ENCODE data around the gene DIPK1B. TPM values are rescaled to one million over a fixed set of nuclear protein-coding genes. Genes with fewer than 3 reads are reported as not detected.
"Not testable (repeated sequence)": the region's sequence is repeated elsewhere in the genome, so short reads cannot be mapped to it uniquely, and the experiment has no call there.

DIPK1B gene
- total RNA-seq, 1 experiment from 2014 or later, result 4.5 TPM

DNA sequence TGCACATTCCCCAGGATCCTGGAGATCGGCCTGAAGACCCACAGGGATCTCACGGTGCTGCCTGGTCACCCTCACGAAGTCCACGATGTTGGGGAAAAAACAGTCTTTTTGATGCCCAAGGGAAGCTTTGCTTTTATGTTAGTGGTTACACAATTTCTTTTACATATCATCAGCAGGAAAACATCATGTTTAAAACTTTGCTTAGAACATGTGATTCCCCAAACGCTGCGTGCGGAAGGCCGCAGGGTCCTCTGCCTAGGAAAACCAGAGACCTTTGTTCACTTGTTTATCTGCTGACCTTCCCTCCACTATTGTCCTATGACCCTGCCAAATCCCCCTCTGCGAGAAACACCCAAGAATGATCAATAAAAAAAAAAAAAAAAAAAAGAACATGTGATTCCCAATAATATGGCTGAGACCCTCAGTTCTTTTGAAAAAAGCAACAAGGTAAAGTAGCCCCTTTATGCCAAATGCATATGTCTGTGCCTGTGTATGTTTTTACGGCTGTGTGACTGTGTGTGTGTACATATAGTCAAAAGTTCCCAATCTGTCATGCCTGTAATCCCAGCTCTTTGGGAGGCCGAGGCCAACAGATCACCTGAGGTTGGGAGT is 13.6 kb upstream of the DIPK1B start:
- no peak for DNase-seq (ENCODE audit: low read depth)

DNA sequence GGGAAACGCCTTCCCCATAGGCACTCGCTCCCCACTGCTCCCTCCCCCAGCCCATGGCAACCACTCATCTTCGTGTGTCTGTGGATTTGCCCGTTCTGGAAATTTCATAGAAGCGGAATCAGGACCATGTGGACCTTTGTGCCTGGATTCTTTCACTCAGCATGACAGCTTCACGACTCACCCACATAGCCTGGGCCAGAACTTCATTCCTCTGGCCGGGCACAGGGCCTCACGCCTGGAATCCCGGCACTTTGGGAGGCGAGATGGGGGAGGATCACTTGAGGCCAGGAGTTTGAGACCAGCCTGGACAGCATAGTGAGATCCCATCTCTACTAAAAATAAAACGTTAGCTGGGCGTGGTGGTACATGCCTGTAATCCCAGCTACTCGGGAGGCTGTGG is 12.1 kb upstream of the DIPK1B start:
- DNase-seq (ENCODE audit: low read depth), result no peak

DNA sequence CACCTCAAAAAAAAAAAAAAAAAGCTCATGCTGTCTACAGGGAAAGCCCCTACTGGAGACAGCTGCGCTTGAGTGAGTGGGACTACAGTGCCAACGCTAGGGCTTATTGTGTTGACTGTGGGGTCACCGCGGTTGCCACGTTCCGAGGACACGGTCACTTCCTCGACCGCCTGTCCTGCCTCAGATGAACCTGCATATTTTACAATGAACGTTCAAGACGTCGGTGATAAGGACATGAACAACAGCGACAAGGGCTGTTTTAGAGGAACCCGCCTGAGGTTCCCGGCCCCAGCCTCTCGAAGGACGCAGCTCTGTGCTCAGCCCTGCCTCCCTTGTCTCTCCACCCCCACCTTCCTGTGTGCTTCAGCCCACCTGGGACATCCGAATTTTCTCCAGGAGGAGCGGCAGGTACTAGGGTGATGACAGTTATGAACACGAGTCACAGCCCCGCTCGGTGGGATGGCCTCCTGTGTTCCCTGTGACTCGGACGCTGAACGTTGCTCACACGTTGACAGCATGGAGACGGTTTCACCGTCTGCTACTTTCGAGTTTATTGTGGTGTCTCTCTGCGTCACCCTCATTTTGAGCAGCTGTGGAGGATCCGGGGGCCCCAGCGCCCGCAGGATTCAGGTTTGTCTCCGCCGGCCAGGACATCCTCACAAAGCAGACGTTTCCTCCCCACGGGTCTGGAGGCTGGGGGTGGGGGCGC is 11.3 kb upstream of the DIPK1B start:
- DNase-seq (ENCODE audit: low read depth), result no peak

DNA sequence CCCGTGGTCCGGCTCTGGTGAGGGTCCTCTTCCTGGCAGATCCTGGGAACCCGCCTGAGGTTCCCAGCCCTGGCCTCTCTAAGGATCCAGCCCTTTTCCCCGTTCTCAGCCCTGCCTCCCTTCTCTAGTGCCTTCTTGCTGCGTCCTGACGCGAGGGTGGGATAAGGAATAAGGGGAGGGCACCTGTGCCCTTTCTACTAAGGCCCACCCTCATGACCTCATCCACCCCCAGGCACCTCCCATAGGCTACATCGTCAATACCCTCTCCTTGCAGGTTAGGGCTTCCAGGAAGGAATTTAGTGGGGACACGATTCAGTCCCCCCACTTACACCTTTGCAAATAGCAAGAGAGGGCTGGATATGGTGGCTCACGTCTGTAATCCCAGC is 10.7 kb upstream of the DIPK1B start:
- no peak for DNase-seq (ENCODE audit: low read depth)

DNA sequence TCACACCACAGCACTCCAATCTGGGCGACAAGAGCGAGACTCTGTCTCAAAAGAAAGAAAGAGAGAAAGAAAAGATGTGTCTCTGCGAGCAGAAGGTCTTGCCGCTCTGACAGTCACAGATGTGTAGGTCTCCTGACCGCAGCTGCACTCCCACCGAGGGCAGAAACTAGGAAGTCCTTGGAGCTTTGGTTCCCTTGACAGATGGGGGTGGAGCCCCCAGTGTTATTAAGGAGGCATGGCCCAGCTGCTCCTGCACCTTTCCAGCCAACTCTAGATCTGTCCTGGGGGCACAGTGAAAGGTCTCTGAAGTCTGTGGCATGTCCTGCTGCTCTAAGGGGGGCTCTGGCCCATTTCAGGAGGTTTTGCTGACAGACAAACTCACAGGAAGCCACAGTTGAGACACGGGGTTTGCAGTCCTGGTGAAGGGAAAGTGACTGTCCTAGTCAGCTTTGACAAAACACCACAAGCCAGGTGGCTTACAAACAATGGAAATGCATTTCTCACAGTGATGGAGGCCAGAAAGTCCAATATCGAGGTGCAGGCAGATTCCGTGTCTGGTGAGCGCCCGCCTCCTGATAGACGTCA is 9.0 kb upstream of the DIPK1B start:
- DNase-seq (ENCODE audit: low read depth), result no peak

DNA sequence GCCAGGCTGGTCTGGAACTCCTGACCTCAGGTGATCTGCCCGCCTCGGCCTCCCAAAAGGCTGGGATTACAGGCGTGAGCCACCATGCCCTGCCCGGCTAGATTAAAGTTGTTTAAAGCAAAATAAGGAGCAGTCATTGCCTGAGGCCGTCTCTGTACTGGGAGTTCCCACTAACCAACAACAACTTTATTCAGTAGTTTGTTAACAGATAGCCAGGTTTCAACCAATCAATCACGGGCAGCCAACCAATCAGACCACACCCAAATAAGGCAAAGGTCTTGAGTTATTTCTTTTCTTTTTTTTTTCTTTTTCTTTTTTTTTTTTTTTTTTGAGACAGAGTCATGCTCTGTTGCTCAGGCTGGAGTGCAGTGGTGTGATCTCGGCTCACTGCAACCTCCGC is 7.6 kb upstream of the DIPK1B start:
- DNase-seq (ENCODE audit: low read depth), result not testable (repeated sequence)

DNA sequence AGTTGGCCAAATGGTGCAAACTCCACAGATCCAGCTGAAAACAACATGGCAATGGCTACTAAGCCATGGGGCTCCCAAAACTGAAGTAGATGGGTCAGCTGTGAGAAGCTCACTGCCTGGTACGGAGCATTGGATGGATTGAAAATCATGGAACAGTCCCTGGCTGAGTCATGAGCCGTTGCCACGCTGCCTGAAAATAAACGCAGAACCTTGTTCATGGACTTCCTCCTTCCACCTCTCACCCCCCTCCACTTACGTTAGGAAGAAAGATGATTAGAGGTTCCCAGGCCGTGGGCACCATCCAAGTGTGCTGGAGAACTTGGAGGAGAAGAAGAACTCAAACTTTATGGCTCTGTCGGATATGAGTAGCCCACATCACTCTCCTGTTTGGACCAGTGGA is 6.8 kb upstream of the DIPK1B start:
- DNase-seq (ENCODE audit: low read depth), result no peak

DNA sequence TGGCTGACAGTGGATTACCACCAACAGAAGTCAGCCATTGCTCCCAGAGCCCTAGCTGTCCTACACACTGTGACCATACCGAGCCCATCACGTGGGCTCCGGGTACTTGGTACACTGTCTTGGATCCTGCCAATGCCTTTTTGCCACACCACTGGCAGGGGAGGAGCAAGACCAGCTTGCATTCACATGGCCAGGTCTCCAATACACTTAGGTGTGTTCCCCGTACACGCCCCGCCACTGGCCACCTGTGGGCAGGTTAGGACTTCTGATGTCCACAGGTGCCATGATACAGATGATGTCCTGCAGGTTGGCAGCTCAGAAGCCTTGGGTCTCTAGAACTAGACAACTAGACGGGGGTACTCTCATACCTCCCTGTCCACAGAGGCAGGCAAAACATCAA is 5.4 kb upstream of the DIPK1B start:
- no peak for DNase-seq (ENCODE audit: low read depth)

DNA sequence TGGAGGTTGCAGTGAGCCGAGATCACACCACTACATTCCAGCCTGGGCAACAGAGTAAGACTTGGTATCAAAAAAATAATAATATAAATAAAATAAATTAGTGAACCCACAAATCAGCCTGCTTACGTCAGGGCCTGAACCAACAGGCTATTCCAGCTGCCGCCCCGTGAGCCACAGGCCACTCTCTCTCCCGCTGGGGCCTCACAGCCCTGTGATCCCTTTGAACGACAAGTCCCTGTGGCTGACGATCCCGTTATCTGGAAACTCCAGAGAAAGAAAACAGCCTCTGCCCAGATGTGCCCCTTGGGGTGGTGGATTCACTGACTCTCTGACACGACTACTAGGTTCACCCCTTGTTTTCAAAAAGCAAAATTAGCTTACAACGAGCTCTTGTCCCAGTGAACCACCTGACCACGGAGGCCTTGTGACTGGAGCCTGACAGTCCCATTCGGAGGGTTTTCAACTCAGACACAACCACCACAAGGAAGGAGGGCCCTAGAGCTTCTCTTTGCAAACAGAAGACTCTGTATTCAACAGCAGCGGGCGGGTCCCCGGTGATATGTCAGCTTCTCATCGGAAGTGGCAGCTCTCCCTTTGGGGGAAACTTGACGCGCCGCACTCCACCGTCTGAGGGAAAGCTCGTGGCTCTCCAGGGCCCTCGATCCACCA is 4.4 kb upstream of the DIPK1B start:
- no peak for DNase-seq (ENCODE audit: low read depth)

DNA sequence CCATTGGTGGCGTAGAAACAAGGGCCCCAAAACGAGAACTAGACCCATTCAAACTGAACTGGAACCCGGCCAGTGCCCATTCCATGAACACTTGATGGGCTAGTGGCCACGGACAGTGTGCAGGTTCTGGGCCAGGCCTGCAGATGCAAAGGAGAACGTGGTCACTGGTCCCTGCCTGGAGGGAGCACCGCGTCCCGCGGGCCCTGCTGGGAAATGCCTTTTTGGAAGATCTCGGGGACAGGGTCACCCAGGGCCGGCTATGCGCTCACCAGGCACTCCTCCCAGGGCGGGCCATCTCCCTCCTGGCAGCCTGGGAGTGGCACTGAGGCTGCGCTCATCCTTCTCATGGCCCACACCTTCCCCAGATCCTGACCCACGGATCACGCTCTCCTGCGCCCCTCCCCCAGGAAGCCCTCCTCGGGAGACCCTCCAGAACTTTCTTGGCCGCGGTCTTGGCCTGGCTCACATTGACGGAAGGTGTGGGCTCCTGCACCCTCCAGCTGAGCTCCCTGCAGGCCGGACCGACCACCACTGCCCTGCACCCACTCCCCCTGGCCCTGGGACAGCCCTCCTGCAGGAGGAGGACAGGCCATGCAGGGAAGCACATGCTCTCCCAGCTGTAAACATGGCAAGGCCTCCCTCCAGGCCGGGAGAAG is 2.8 kb upstream of the DIPK1B start:
- DNase-seq (ENCODE audit: low read depth), result no peak

DNA sequence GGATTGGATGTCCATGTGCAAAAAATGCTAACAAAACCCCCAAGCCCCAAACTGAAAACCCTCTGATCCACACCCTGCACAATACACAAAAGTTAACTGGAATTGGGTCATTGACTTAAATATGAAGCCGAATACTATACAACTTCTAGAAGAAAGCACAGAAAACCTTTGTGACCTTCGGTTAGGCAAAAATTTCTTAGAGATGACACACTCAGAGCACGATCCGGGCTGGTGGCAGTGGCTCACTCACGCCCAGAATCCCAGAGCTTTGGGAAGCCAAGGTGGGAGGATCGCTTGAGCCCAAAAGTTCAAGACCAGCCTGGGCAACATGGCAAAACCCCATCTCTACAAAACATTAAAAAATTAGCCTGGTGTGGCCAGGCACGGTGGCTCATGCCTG is 1.8 kb upstream of the DIPK1B start:
- DNase-seq (ENCODE audit: low read depth), result no peak

DNA sequence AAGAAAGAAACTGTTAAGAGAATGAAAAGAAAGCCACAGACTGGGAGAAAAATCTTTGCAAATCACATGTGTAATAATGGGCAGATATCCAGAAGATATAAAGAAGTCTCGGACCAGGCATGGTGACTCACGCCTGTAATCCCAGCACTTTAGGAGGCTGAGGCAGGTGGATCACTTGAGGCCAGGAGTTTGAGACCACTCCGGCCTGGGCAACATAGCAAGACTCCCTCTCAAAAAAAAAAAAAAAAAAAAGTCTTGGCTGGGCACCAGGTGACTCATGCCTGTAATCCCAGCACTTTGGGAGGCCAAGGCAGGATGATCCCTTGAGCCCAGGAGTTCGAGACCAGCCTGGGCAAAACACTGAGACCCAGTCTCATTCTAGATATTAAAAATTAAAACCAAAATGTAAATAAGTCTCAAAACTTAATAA is 1.1 kb upstream of the DIPK1B start:
- DNase-seq (ENCODE audit: low read depth), result not testable (repeated sequence)

DNA sequence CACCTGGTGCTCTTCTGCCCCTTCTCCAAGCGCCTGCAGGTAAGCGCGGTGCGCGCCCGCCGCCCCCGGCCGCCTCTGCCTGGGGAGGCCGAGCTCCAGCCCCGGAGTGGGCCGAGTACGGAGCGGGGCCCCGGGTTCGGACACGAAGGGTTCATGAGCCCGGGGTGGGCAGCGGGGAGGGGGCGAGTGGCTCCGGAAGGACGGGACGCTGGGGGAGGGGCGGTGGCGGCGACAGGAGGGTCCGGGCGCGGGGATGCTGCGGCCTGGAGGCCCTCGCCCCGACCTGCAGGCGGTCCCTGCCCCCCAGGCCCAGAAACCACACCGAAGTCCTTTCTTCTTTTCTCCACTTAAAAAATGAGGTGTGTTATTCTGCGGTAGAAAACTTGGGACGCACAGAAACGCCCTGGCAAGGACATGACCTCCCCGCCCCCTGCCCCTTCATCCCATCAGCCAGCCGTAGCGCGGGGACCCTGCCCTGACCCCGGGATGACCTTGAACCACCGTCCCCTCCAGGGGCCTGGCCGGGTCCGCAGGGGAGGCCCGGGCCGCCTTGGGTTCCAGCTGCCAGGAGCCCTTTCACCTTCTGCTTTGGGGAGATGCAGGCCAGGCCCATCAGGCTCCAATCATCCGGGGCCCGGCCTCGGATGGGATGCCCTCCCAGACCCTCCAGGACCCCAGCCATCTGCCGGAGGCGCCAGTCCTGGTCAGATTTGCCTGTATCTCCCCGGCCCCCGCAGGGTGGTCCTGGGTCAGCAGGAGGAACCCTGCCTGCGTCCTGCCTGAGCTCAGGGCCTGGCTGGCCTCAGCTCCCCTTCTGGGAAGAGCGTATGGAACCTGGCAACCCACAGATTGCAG is 545 bp downstream of the DIPK1B start:
- DNase-seq (ENCODE audit: low read depth), result no peak

DNA sequence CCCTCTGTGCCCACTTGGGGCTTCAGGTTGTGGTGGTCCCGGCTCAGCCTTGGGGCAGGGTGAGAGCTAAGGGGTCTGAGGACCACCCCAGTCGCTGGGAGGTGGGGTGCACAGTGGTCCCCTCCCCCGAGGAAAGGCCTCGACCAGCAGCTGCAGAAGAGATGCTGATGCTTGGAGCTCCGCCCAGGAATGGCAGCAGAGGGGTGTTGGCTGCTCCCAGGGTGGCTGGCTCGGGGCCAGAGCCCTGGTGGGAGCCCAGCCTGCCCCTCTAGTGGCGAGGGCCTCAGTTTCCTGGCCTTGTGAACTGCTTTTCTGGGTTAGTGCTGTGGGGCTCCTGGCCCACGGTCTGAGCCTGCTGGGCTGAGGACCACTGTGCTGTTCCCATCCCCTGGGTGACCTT is 1.2 kb downstream of the DIPK1B start:
- DNase-seq (ENCODE audit: low read depth), result no peak

DNA sequence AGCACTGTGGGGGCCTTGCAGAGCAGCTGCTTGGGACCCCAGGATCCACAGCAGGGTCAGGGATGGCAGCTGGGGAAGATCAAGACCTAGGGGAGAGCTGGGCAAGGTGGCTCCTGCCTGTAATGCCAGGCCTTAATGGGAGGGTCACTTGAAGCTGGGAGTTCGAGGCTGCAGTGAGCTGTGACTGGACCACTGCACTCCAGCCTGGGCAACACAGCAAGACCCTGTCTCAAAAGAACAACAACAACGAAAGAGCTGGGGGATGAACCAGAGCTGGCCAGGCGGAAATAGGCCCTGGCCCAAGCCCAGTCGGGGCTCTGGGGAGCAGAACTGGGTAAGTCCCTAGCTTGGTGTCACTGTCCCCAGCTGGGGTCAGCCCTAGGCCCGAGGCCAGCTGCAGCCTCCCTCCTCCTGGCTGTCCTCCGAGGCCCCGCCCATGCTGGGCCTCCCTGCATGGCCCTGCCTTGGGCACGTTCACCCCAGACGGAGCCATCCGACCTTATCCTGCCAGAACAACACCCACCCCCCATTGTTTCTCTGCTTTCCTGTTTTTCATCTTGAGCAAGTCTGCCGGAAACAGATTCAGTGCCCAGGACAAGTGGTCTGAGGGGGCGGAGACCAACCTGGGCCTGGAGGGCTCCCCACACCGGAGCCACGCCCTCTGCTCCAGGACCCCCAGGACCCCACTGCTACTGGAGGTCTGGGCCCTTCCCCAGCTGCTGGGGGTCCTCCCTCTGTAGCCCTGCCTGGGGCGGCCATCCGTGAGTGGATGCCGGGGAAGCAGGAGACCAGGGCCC is 1.9 kb downstream of the DIPK1B start:
- no peak for DNase-seq (ENCODE audit: low read depth)

DNA sequence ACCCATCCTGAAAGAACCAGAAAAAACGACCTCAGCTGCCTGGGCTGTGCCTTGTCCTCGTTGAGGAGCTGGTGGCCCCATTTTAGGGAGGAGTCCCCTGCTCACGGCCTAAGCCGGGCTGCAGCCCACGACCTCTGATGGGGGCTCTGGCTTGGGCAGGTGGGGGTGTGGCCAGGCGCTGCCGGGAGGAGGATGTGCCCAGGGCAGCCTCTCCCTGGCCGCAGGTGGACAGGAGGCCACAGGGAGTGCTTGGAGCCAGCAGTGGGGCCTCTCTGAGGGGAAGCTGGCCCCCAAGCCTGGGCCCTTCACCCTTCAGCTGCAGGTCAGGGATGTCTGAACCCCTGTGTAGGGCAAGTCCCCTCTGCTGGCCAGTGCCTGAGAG is 2.5 kb downstream of the DIPK1B start:
- no peak for DNase-seq (ENCODE audit: low read depth)

DNA sequence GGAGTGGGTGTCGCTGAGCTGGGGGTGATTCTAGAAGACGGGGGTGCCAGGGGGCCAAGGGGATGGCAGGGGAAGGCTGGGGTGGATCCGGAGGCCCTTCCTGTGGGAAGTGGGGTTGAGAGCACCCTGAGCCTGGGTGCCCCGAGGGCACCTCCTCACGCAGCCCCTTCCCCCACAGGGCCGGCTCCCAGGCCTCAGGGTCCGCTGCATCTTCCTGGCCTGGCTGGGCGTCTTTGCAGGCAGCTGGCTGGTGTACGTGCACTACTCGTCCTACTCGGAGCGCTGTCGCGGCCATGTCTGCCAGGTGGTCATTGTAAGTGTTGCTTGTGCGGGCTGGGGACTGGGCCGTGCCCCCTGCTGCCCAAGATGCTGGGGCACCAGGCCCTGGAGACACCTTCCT is 5.0 kb downstream of the DIPK1B start:
- DNase-seq (ENCODE audit: low read depth), result no peak

DNA sequence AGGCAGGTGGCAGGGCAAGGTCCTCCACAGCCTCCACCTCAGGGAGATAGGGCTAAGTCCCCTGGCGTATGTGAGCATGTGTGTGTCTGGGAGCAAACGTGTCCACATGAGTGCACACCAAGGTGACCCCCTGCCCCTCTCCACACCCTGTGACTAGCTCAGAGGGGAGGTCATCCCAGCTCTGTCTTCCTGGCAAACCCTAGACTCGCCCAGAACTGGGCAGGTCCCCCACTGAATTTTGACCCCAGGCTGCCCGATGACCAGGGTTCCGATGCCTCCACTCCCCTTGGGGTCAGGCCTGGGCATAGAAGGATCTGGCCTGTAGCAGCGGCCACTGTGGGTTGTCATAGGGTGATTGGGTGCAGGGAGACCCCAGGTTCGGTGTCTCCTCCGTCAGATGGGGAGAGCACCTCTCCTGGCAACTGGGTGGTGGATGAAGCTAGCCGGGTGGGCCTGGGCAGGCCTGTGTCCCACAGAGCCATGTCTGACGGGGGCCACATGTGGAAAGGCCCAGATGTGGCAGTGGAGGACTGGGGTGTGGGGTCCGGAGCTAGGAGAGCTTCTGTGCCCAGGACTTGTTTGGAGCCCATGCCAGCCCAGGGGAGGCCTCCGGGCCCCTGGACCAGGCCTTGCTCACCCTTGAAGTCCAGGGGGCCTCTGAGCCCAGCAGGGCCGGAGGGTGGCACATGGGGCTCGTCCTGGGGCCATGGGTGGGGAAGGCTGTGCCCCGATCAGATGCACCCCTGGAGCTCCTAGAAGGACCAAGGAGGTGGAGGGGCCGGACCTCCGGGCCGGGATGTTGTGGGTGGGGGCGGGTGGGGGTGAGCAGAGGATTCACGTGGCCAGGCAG is 6.2 kb downstream of the DIPK1B start:
- DNase-seq (ENCODE audit: low read depth), result no peak

DNA sequence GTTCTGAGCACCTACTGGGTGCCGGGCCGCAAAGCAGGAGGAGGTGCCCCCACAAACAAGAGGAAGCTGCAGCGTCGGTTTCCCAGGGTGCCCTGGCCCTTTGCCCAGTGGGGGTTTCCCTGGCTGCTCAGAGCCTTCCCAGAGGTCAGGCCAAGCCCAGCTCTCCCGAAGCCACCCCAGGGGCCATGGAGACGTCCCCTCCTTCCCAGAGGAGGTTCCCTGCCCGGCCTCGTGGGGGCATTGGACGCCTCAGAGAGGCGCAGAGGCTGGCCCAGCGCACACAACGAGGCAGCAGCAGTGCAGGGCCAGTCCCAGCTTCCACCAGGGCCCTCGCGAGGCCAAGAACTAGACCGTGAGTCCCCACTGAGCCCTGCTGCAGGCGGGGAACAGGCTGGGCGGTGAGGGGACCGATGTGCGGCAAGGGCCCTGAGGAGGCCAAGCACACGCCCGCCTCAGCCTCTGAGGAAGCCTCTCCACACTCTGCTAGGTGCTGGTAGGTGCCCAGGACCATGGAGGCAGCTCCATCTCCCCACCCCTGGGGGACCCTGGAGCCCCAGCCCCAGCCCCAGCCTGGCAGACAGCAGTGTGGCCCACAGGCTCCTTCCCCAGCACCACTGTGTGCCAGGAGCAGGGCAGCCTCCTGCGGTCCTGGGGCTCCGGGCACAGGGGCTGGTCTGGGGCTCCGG is 7.0 kb downstream of the DIPK1B start:
- no peak for DNase-seq (ENCODE audit: low read depth)

Data from HT1080 (cell line).